Endothelial cell of umbilical vein (primary cell): ENCODE data around the gene TRIM45. TPM values are rescaled to one million over a fixed set of nuclear protein-coding genes. Genes with fewer than 3 reads are reported as not detected.

Experiments
- BruUV-seq: library from RNA; stranded (reverse); fragments of 400-500 nt; replicated peaks from 2 replicates; lab custom pipeline; 2021; lab: Mats Ljungman, UMichigan
- CTCF ChIA-PET: fragments of 300-600, 350-600 bp; sonication (Branson Sonifier 250); formaldehyde crosslinking; loops from one replicate; lab custom pipeline; 2021; ENCODE audit warnings: antibody characterized with exemption, inconsistent platforms; lab: Charles Lee
- POLR2A ChIA-PET: fragments of 300-600, 350-600 bp; sonication (Branson Sonifier 250); formaldehyde crosslinking; loops from one replicate; lab custom pipeline; 2021; ENCODE audit warnings: antibody characterized with exemption, inconsistent platforms; lab: Charles Lee
- DNase-seq: peaks from one replicate; pipeline ENCODE4 v3.0.0-alpha.2; 2011; ENCODE audit warnings: low read depth, low spot score
- FAIRE-seq: peaks from 2 replicates; lab custom pipeline; 2011; peaks lifted over from hg19 to GRCh38; lab: Jason Lieb, UNC
- H2AFZ ChIP-seq: 2 replicates; pipeline ENCODE4 v1.6.0; 2012; ENCODE audit warnings: low read depth, low read length, control low read depth, inconsistent platforms
- H3K27ac ChIP-seq: 2 replicates; pipeline ENCODE4 v1.5.1; 2011; ENCODE audit warnings: low read depth, mild to moderate bottlenecking, control low read depth, low read length, moderate library complexity; ENCODE audit not compliant: insufficient read depth
- H3K27me3 ChIP-seq, 2 experiments: 2 replicates each; pipeline versions ENCODE4 v1.6.0 to v1.6.1; 2011; ENCODE audit warnings: low read length in 2 of 2, mixed read lengths in 1 of 2; ENCODE audit not compliant: control insufficient read depth in 2 of 2, insufficient read depth in 2 of 2
- H3K36me3 ChIP-seq, 2 experiments: 2 replicates in 1 of 2; 3 replicates in 1 of 2; pipeline ENCODE4 v1.5.1; 2011; ENCODE audit warnings: low read length in 2 of 2, mild to moderate bottlenecking in 1 of 2, moderate library complexity in 1 of 2; ENCODE audit not compliant: control insufficient read depth in 2 of 2, insufficient read depth in 2 of 2; ENCODE audit errors: extremely low read depth in 1 of 2
- H3K4me1 ChIP-seq: 3 replicates; pipeline ENCODE4 v1.5.1; 2011; ENCODE audit warnings: mild to moderate bottlenecking, low read length; ENCODE audit not compliant: control insufficient read depth, insufficient read depth; ENCODE audit errors: extremely low read depth
- H3K4me2 ChIP-seq: 2 replicates; pipeline ENCODE4 v1.6.1; 2011; ENCODE audit warnings: low read length, control low read depth, mixed read lengths; ENCODE audit not compliant: insufficient read depth
- H3K4me3 ChIP-seq, 3 experiments: fragments of 200-600 bp in 1 of 3; sonication (generic), shearing (Covaris generic) in 1 of 3; replicated peaks in 1 of 3; 2 replicates each; pipeline ENCODE4 v1.5.1; 2011 to 2016; ENCODE audit warnings: control low read depth in 3 of 3, low read length in 3 of 3, mild to moderate bottlenecking in 2 of 3, inconsistent platforms in 1 of 3, low read depth in 1 of 3, moderate library complexity in 1 of 3; ENCODE audit not compliant: insufficient read depth in 1 of 3
- H3K79me2 ChIP-seq: 2 replicates; pipeline ENCODE4 v1.6.0; 2012; ENCODE audit warnings: low read length, inconsistent platforms; ENCODE audit not compliant: control insufficient read depth, insufficient read depth
- H3K9ac ChIP-seq: replicated peaks from 2 replicates; pipeline ENCODE3; 2011; ENCODE audit warnings: low read length, control low read depth; ENCODE audit not compliant: insufficient read depth; ENCODE audit errors: extremely low read depth
- H3K9me1 ChIP-seq: replicated peaks from 3 replicates; pipeline ENCODE4 v1.6.0; 2011; ENCODE audit warnings: mild to moderate bottlenecking, low read length; ENCODE audit not compliant: control insufficient read depth, insufficient read depth; ENCODE audit errors: extremely low read depth
- H3K9me3 ChIP-seq: replicated peaks from 2 replicates; pipeline ENCODE4 v1.5.1; 2012; ENCODE audit warnings: low read length, inconsistent platforms; ENCODE audit not compliant: control insufficient read depth, insufficient read depth
- H4K20me1 ChIP-seq: replicated peaks from 2 replicates; pipeline ENCODE3; 2011; ENCODE audit warnings: mild to moderate bottlenecking, low read length; ENCODE audit not compliant: control insufficient read depth, insufficient read depth; ENCODE audit errors: extremely low read depth
- CTCF ChIP-seq, 2 donors: IDR thresholded peaks; 1 replicate in 1 of 2; 2 replicates in 1 of 2; pipeline ENCODE4 v1.5.1; 2011; ENCODE audit warnings: low read length in 2 of 2, mild to moderate bottlenecking in 2 of 2, moderate library complexity in 2 of 2, control low read depth in 1 of 2, inconsistent platforms in 1 of 2, low read depth in 1 of 2; ENCODE audit not compliant: insufficient read depth in 1 of 2; ENCODE audit errors: extremely low read depth in 1 of 2
- EZH2 ChIP-seq: IDR thresholded peaks from 2 replicates; pipeline ENCODE4 v1.6.1; 2012; ENCODE audit warnings: borderline replicate concordance, low read depth, mild to moderate bottlenecking, moderate library complexity, low read length, inconsistent platforms; ENCODE audit not compliant: severe bottlenecking
- FOS ChIP-seq: IDR thresholded peaks from 2 replicates; pipeline ENCODE4 v1.6.1; 2011; ENCODE audit warnings: mild to moderate bottlenecking, low read length, moderate library complexity, borderline replicate concordance; ENCODE audit not compliant: insufficient read depth
- GATA2 ChIP-seq: IDR thresholded peaks from 2 replicates; pipeline ENCODE4 v1.7.0; 2011; ENCODE audit warnings: low read depth, mild to moderate bottlenecking, moderate library complexity, mixed read lengths, low read length; ENCODE audit not compliant: insufficient read length, insufficient read depth
- JUN ChIP-seq: IDR thresholded peaks from 2 replicates; pipeline ENCODE4 v1.6.1; 2011; ENCODE audit warnings: borderline replicate concordance, low read depth; ENCODE audit not compliant: insufficient read length, insufficient read depth
- MAX ChIP-seq: IDR thresholded peaks from 2 replicates; pipeline ENCODE4 v1.6.1; 2011; ENCODE audit not compliant: insufficient read depth, insufficient read length
- MYC ChIP-seq: IDR thresholded peaks from one replicate; pipeline ENCODE4 v1.6.1; 2011; ENCODE audit warnings: mild to moderate bottlenecking, low read depth, low read length
- POLR2A ChIP-seq: IDR thresholded peaks from 2 replicates; pipeline ENCODE4 v1.6.1; 2012; ENCODE audit warnings: low read depth, mild to moderate bottlenecking, control low read depth, low read length
- POLR2AphosphoS5 ChIP-seq: IDR thresholded peaks from 2 replicates; pipeline ENCODE4 v1.6.1; 2012; ENCODE audit warnings: low read depth, mild to moderate bottlenecking, control low read depth, low read length, moderate library complexity; ENCODE audit not compliant: insufficient read depth
- dilution Hi-C: fragments of 300-500 bp; cut with MboI; formaldehyde crosslinking; loops from one replicate; pipeline ENCODE4 v1.15.0; 2019; ENCODE audit warnings: low sequenced_read_pairs; ENCODE audit not compliant: extremely low pct_ligation_motif_present
- intact Hi-C: fragments of 100-400 bp; cut with micrococcal nuclease; formaldehyde crosslinking; loops from one replicate; pipeline ENCODE4 v1.10.0; 2022
- polyA plus RNA-seq, 4 experiments: library from polyadenylated mRNA; depleted of rRNA in 3 of 4; stranded (reverse) in 3 of 4; unstranded in 1 of 4; fragments of >200 nt; gene quantifications; 2 replicates each; pipeline versions ENCODE4 v1.2.1 to v1.2.3, GENCODE V29; 2011 to 2012; ENCODE audit warnings: missing spikeins in 1 of 4
- total RNA-seq: library from RNA; stranded (reverse); gene quantifications from 2 replicates; pipeline ENCODE4 v1.2.3, GENCODE V29; 2021

TRIM45 gene
- total and polyA plus RNA-seq, 2 donors (not counting 3 experiments of a cell fraction or from before 2014, with no cell fraction given), result 2.9 to 3.1 TPM

GRCh38 chr1:117137281-117137855 lies 15.8 kb upstream of the TRIM45 start:
- Histone ChIP-seq H3K4me3 (no peak overlapping the region), H3K79me2 (no peaks in the 10 kb centered on the region), H4K20me1 (no peaks in the 10 kb centered on the region), H3K4me2 (no peak overlapping the region), H3K4me1 (no peaks in the 10 kb centered on the region), H3K9me3 (no peaks in the 10 kb centered on the region), H3K9me1 (no peaks in the 10 kb centered on the region), H3K36me3 (no peaks in the 10 kb centered on the region), H3K27me3 (peaks cover 0 to 3% of the 10 kb centered on the region in 2 experiments), H3K9ac (no peak overlapping the region), H3K27ac (no peak overlapping the region), H2AFZ (no peak overlapping the region)
- ChIA-PET CTCF (interaction anchor here (0.7 to 1.4 kb wide), 2 partner anchors 9 kb away, joined by 5 to 10 read pairs; no protein-coding TSS in a partner anchor), POLR2A (no interaction called here)
- DNase-seq, result no peak
- no peak for FAIRE-seq
- dilution Hi-C loops (no loop called here), intact Hi-C loops (no loop called here)
- TF ChIP-seq POLR2A (no peak), CTCF (IDR thresholded peaks at IDR 0.05; ENCODE audit: extremely low read depth in 1 of 2, insufficient read depth in 1 of 2, low read depth in 1 of 2, low read length in 2 of 2) (no peak), JUN (no peak), GATA2 (no peak), MYC (no peak), EZH2 (no peak), FOS (no peak), POLR2AphosphoS5 (no peak), MAX (no peak)
- no TSS peak for BruUV-seq
